Measurements from ENCODE around the gene LTBP3. TPM values are rescaled to one million over a fixed set of nuclear protein-coding genes. Genes with fewer than 3 reads are reported as not detected.

The LTBP3 gene
- total and polyA plus RNA-seq, 2 of the 4 experiments (the other 2 are of a cell fraction), result 6.6 to 145 TPM

DNA sequence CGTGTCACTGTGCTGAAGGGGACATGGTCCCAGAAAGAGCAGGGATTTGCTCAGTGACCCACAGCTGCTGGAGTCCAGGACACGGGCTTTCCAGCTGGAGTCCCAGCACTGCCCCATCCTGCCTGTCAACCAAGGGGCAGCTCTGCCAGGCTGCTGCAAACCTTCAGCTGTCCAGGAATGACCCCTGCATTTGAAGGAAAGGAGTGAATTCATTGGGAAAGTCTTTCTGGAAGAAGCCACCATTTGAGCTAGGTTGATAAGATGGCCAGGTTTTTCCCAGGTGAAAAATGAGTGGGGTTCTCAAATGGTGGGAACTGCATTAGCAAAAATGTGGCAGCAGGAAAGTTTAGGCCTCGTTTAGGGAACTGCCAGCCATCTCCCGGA, 28.1 kb upstream of the LTBP3 start:
- no peak overlapping the region for H2BK5ac ChIP-seq (ENCODE audit: low read depth, low read length, poor library complexity, severe bottlenecking)
- 0 out of 2 replicates have a peak, but pooled peaks cover 4% of the 10 kb centered on the region for H4K20me1 ChIP-seq (ENCODE audit: insufficient read depth, low read length)
- no peak overlapping the region for H3K18ac ChIP-seq (ENCODE audit: low read depth, low read length)
- H3K56ac ChIP-seq (ENCODE audit: extremely low read depth, insufficient read depth, low read length), result no peak overlapping the region
- dilution Hi-C loops (cut with HindIII; ENCODE audit: low sequenced_read_pairs, unreplicated experiment), result no loop called here
- H4K5ac ChIP-seq (ENCODE audit: low read depth, low read length), result no peak overlapping the region
- H2AFZ ChIP-seq (replicated peaks; ENCODE audit: low read length, poor library complexity), result no peak overlapping the region
- no peak overlapping the region; the same call in 1 of the 2 replicates for H3K9ac ChIP-seq (ENCODE audit: low read depth, low read length)
- no peak overlapping the region for H3K23ac ChIP-seq (ENCODE audit: low read depth, low read length)
- no peak for DNase-seq
- H3K4me3 ChIP-seq (ENCODE audit: insufficient read depth, low read depth, low read length), result no peak overlapping the region
- no peak overlapping the region for H2AK5ac ChIP-seq (ENCODE audit: low read depth, low read length)
- H3K4me1 ChIP-seq (ENCODE audit: control insufficient read depth, insufficient read depth, low read length), result peaks cover 4% of the 10 kb centered on the region
- H3K14ac ChIP-seq (replicated peaks; ENCODE audit: low read depth, low read length), result no peak overlapping the region
- peaks cover 39% of the 10 kb centered on the region for H3K36me3 ChIP-seq (ENCODE audit: control insufficient read depth, insufficient read depth, low read length)
- in situ Hi-C loops (cut with MboI; ENCODE audit: low sequenced_read_pairs), result no loop called here
- POLR2A ChIA-PET (ENCODE audit: unreplicated experiment), result no interaction called here
- no peak overlapping the region for H4K91ac ChIP-seq (ENCODE audit: insufficient read depth, low read depth, low read length)
- no peak overlapping the region for H2BK20ac ChIP-seq (ENCODE audit: low read depth, low read length)
- intact Hi-C loops (cut with micrococcal nuclease), result no loop called here
- TF ChIP-seq, protein P1, sequence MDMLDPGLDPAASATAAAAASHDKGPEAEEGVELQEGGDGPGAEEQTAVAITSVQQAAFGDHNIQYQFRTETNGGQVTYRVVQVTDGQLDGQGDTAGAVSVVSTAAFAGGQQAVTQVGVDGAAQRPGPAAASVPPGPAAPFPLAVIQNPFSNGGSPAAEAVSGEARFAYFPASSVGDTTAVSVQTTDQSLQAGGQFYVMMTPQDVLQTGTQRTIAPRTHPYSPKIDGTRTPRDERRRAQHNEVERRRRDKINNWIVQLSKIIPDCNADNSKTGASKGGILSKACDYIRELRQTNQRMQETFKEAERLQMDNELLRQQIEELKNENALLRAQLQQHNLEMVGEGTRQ (IDR thresholded peaks at IDR 0.05; ENCODE audit: low read depth, low read length), result no peak
- TF ChIP-seq, protein P2, sequence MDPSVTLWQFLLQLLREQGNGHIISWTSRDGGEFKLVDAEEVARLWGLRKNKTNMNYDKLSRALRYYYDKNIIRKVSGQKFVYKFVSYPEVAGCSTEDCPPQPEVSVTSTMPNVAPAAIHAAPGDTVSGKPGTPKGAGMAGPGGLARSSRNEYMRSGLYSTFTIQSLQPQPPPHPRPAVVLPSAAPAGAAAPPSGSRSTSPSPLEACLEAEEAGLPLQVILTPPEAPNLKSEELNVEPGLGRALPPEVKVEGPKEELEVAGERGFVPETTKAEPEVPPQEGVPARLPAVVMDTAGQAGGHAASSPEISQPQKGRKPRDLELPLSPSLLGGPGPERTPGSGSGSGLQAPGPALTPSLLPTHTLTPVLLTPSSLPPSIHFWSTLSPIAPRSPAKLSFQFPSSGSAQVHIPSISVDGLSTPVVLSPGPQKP (IDR thresholded peaks at IDR 0.05; ENCODE audit: borderline replicate concordance, low read depth, low read length), result no peak
- TF ChIP-seq RFX5 (IDR thresholded peaks at IDR 0.05; ENCODE audit: low read depth, low read length), result no peak
- H3K79me1 ChIP-seq (ENCODE audit: low read depth in 1 of 2, low read length in 2 of 2), result peaks cover 0 to 24% of the 10 kb centered on the region in 2 experiments; a peak in 1 of 4 replicates
- no peaks in the 10 kb centered on the region for H3K9me1 ChIP-seq (ENCODE audit: insufficient read depth, low read length)
- H3K9me3 ChIP-seq (ENCODE audit: control insufficient read depth, insufficient read depth, low read length), result no peaks in the 10 kb centered on the region
- no peak overlapping the region for H3K4me2 ChIP-seq (ENCODE audit: low read depth, low read length)
- H4K8ac ChIP-seq (ENCODE audit: low read depth in 2 of 2, low read length in 2 of 2), result no peak overlapping the region
- H2BK15ac ChIP-seq (ENCODE audit: low read depth, low read length), result no peak overlapping the region
- H3K4ac ChIP-seq (ENCODE audit: low read depth, low read length), result no peak overlapping the region
- H2AK9ac ChIP-seq (replicated peaks; ENCODE audit: low read depth, low read length, poor library complexity), result no peak overlapping the region
- no peak overlapping the region for H2BK120ac ChIP-seq (ENCODE audit: low read depth, low read length)
- WGBS, 2 experiments (ENCODE audit: extremely low coverage in 2 of 2, insufficient read length in 1 of 2), result 100% methylated on average over 3 of the region's 4 CpGs; no CpG with 5 or more reads in 1 of the 2 experiments
- no peaks in the 10 kb centered on the region for H3K27me3 ChIP-seq (ENCODE audit: control insufficient read depth, insufficient read depth, low read length)
- CTCF ChIA-PET, result no interaction called here
- BruUV-seq (replicated peaks), result no TSS peak
- ATAC-seq (ENCODE audit: low read depth), result no peak
- H3K27ac ChIP-seq (ENCODE audit: insufficient read depth, low read length), result no peak overlapping the region

All from IMR-90 (cell line).